ENCODE measurements around the gene SMC1B.
A peak's percentile ranks its signal among the peaks of the same experiment; 100 is the strongest.
"Not testable (repeated sequence)": the region's sequence is repeated elsewhere in the genome, so short reads cannot be mapped to it uniquely, and the experiment has no call there.

SMC1B gene

DNA sequence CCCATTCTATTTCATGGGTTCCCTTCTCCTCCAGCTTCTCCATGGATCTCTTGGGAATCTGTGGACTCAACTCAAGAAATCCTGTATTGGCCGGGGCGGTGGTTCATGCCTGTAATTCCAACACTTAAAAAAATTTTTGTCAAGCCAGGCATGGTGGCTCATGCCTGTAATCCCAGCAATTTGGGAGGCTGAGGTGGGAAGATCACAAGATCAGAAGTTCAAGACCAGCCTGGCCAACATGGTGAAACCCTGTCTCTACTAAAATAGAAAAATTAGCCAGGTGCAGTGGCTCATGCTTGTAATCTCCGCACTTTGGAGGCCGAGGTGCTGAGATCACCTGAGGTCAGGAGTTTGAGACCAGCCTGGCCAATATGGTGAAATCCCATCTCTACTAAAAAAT is 34.2 kb upstream of the SMC1B start:
- DNase-seq; intact Hi-C loops (cut with DNase I): not testable (repeated sequence)

DNA sequence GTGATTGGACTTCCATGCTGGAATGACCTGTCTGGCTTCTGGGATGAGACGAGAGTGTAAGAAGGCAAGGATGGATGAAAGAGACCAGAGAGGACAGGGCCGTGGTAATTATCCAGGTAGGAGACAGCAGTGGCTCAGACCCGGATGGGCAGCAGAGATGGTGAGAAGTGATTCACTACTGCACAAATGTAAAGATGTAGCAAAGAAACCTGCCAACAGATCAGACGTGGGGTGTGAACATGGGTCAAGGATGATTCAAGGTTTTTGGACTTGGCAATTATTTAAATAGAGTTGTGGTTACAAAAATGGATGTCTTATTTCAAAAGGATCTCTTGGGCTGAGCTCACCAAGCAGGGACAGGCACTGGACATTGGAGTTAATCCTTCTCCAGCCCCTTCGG is 32.8 kb upstream of the SMC1B start:
- DNase-seq: peak in 2 of 10 donors; percentile 9 to 27
- intact Hi-C loops (cut with DNase I): no loop called here

DNA sequence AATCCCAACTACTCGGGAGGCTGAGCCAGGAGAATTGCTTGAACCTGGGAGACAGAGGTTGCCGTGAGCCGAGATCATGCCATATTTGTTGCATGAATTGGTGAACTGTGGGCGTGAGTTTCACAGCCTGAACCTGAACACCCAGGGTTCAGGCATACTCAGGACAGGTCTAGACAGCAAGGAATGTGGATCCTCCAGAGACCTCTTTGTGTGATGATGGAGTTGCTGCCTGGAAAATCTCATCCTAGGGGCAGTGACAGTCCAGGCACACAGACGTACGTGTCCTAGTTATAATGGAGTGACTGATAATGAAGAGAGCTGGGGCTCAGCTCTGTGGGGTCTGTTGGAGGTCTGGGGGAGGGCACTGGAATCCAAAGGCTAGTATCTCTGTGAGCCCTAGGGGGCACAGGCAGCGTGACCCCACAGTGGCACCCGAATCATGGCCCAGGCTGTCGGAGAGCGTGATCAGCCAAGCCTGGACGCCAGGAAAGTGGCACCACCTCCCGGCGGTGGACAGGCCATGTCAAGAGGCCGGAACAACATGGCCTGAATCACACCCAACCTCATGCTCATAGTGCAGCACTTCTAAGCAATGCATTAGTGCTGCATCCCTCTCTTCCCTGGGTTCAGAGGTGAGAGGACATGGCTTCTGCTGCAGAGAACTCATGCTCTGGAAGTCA is 31.8 kb upstream of the SMC1B start:
- DNase-seq: peak in 2 of 10 donors; percentile 62 to 64
- intact Hi-C loops (cut with DNase I): no loop called here

DNA sequence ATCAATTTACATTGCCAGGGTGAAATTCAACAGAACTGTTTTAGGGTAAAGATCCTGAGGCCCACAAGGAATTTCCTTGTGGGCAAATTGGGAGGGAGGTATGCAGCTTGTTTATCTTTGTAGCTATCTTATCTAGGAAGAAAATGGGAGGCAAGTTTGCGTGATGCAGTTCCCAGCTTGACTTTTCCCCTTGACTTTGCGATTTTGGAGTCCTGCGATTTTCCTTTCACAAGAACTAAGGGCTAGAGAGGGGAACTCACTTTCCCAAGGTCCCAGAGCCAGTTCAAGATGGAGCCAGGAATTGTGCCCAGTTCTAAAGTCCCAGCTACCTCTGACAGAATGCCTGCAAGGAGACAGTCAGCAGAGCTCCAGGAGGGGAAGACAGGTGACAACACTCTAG is 30.8 kb upstream of the SMC1B start:
- DNase-seq: no peak
- intact Hi-C loops (cut with DNase I): no loop called here

DNA sequence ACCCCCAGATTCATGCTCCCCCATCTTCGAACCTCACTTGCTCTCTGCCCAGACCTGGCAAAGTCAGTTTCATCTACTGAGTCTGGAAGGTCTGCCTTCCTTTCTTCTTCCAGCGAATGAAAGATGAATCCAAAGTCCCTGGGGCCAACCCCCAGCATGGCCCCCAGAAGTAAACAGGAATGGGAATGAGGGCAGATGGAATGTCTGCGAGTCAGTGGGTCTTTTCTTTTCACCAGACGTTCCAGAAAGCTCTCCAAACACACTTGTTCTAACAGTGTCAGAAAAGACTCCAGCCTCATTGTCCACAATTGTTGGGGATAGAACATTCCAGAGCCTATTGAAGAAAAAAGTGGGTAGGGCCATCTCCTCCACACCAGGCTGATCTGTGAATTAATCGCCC is 28.7 kb upstream of the SMC1B start:
- no peak for DNase-seq
- intact Hi-C loops (cut with DNase I): no loop called here

DNA sequence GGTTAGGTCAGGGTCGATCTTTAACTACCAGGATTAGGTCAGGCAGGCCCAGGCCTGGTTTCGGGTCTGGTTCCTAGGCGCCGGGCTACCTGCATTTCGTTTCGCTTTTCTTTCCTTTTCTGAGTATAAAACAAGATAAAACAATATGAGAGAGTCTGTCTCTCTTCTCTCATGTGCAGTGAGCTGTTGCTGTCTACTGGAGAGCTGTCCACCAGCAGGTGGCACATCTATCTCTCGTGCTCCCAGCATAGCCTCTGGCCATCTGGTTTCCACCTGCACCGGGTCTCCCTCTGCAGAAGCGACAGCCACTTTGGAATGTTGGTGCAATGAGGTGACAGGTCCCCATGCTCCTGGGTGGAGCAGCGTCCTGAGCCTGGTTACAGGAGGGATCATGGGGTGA is 27.7 kb upstream of the SMC1B start:
- peak in 7 of 10 donors; percentile 22 to 90 (median 39) for DNase-seq
- intact Hi-C loops (cut with DNase I): loop anchor here (1.0 kb wide), 1 partner anchor 112 kb away; no protein-coding TSS in a partner anchor

DNA sequence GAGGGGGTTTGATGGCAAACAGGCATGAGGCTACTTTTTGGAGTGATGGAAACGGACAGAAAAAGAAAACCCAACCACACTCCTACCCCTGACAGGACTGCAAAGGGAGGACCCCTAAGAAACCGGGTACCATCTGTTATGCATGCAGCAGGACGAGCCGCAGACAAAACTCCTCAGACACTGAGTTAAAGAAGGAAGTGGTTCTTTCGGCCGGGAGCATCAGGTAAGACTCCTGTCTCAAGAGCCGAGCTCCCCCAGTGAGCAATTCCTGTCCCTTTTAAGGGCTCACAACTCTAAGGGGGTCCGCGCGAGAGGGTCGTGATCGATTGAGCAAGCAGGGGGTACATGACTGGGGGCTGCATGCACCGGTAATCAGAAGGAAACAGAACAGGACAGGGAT is 27.3 kb upstream of the SMC1B start:
- intact Hi-C loops (cut with DNase I): loop anchor here (1.0 kb wide), 1 partner anchor 113 kb away; no protein-coding TSS in a partner anchor
- DNase-seq: peak in 1 of 10 donors; percentile 1

DNA sequence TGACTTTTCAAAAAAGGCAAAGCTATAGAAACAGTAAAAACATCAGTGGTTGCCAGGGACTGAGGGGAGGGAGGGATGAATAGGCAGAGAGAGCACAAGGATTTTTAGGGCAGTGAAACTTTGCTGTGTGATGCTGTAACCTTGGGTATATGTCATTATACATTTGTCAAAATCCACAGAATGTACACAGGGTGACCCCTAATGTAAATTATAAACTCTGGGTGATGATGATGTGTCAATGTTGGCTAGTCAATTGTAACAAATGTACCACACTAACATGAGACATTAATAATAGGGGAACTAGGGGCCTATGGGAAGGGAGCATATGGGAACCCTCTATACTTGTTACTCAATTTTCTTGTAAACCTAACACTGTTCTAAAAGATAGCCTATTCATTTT is 24.9 kb upstream of the SMC1B start:
- DNase-seq: peak in 1 of 10 donors; percentile 10
- intact Hi-C loops (cut with DNase I): no loop called here

DNA sequence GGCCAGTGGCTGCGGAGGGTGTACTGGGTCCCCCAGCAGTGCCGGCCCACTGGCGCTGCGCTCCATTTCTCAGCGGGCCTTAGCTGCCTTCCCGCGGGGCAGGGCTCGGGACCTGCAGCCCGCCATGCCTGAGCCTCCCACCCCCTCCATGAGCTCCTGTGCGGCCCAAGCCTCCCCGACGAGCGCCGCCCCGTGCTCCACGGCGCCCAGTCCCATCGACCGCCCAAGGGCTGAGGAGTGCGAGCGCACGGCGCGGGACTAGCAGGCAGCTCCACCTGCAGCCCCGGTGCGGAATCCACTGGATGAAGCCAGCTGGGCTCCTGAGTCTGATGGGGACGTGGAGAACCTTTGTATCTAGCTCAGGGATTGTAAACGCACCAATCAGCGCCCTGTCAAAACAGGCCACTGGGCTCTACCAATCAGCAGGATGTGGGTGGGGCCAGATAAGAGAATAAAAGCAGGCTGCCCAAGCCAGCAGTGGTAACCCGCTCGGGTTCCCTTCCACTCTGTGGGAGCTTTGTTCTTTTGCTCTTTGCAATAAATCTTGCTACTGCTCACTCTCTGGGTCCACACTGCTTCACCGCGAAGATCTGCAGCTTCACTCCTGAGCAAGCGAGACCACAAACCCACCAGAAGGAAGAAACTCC is 23.6 kb upstream of the SMC1B start:
- intact Hi-C loops (cut with DNase I): not testable (repeated sequence)
- DNase-seq: peak in 1 of 10 donors; percentile 60

DNA sequence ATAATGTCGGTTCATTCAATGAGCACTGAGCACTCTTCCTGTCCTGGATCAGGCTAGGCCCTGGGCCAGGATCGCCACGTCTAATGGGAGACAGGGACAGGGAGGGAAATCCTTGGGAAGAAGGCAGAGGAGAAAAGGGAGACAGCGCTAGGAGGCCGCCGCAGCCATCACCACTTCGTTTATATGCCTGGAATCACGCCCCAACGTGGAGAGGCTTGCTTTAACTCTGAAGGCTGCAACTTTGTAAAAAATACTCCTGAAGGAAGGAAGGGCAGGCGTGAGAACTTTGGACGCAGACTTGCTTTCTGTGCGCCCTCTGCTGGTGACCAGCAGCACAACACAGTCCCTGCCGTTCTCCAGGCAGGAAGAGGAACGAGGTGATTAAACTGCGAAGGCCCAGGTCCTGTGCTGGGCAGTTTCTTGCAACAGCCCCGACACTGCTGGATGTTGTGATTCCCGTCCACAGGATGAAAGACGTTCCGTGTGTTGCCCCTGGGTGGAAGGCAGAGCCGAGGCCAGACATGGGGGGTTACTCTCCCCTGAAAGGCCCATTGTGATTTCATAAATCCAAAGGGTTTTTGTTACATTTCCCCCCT is 22.2 kb upstream of the SMC1B start:
- DNase-seq: peak; percentile 64 to 97 (median 85)
- intact Hi-C loops (cut with DNase I): loop anchor here (1.0 kb wide), 1 partner anchor 166 kb away; no protein-coding TSS in a partner anchor

DNA sequence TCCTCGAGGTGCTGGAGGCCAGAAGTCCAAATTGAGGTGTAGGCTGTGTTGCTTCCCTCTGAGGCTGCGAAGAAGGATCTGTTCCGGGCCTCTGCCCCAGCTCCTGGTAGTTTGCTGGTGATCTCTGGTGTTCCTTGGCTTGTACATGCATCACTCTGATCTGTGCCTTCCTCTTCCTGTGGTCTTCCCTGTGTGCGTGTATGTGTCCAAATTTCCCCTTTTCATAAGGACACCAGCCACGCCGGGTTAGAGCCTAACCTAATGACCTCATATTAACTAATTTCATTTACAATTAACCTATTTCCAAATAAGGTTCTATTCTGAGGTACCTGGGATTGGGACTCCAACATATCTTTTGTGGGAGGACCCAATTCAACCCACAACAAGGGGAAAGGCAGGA is 21.6 kb upstream of the SMC1B start:
- DNase-seq: peak in 1 of 10 donors; percentile 18
- intact Hi-C loops (cut with DNase I): loop anchor here (1.0 kb wide), 1 partner anchor 166 kb away; no protein-coding TSS in a partner anchor

DNA sequence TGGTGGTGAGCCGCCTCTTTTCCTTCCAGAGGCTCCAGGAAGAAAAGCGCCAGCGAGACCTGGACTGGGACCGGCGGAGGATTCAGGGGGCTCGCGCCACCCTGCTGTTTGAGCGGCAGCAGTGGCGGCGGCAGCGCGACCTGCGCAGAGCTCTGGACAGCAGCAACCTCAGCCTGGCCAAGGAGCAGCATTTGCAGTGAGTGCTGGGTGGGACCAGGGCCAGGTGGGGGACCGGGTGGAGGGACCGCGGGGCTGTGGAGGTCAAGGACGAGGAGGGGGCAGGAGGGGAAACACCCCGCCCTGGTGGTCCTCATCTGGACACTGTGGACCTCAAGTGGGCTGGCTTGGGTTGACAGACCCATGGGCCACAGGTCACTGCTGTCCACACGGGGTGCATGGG is 17.5 kb upstream of the SMC1B start:
- DNase-seq: peak in 2 of 10 donors; percentile 57 to 79
- intact Hi-C loops (cut with DNase I): no loop called here

DNA sequence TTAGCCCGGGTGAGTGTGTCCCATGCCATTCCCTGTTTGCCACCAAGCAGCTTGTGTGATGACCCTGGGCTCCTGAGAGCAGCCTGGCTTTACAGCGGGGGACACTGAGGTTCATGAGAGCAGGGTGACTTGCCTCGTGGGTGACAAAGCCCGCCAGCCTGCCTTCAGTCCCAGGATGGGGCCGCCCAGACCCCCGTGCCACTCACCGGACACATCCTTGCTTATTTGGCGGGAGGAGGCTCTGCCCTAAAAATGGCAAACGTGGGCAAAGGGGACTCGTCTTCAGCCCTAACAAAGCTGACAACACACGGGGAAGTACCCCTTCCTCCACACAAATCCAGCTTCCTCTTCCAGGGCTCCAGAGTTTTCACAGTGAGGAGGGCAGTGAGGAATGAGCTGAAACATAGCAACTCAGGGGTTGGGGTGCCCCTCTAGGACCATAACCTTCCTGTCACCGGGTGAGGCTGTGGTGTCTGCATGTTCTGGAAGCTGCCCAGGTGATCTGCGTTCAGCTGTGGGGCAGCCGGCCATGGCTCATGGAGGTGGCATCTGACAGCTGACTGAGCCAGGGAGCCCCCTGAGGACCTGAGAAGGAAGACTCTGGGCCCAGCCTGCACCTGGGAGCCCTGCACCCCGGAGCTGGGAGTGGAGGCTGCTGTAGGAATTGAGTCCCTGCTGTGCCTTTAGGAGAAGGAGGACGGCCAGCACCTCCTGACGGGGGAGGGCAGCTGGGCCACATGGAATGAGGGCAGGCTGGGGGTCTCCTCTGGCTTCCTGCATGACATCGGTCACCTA is 16.8 kb upstream of the SMC1B start:
- intact Hi-C loops (cut with DNase I): no loop called here
- peak in 4 of 10 donors; percentile 2 to 78 (median 27) for DNase-seq

DNA sequence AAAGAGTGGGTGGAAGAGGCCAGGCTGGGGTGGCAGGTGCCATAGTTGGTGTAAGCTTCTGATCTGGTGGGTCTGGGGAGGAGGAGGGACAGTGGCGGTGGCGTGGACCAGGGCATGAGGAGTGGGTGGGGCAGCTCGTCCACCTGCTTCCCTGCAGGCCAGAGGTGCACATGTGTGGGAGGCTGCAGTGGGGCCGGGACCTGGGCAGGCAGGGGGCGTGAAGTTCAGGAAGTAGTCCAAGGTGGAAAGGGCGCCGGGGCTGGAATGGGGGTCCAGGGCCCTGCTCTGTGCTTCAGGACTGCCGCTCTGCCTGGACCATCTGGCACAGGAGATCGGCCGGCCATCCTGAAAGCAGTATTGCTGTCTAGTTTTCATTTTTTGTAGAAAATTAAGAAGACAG is 16.0 kb upstream of the SMC1B start:
- DNase-seq: peak in 3 of 10 donors; percentile 4 to 74 (median 66)
- intact Hi-C loops (cut with DNase I): no loop called here

DNA sequence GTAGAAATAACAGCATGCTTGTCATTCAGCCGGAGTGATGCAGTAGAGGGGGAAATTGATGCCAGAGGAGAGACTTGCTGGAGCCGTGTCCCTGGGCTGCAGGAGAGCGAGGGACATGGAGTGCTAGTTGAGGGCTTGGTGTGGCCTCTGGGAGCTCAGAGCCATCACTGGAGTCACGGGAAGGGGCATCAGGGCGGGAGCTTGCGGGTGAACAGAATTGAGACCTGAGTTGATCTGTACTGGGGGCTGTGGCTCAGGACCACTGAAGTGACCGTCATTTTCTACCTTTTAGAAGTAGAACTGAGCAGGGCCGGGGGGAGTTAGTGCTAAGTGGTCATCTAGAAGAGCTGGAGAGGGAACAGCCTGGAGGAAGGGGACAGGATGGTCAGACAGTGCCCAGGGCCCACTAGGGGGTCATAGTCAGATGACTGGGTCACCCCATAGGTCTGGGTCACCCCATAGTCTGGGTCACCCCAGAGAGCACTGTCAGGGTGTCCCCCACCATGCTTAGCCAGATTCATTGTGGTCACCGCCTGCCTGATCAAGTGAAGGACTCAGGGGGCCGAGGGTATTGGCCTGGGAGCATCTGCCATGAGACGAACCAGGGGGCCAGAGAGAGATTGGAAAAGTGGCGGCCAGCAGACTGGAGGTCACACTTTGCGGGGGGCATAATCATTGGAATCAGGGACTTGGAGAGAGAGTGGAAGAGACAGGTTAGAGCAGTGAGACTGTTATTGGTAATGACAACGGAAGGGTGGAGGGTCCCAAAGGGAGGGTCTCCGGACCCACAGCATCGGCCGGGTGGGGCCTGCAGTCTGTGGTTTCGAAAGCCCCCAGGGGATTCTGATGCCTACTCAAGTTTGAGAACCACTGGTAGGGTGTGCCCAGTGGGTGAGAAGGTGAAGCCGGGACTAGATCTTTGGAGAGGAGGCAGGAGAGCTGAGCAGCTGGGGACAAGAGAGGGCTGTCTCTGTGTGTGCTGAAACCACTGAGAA is 15.3 kb upstream of the SMC1B start:
- intact Hi-C loops (cut with DNase I): no loop called here
- peak in 2 of 10 donors; percentile 40 to 53 for DNase-seq

DNA sequence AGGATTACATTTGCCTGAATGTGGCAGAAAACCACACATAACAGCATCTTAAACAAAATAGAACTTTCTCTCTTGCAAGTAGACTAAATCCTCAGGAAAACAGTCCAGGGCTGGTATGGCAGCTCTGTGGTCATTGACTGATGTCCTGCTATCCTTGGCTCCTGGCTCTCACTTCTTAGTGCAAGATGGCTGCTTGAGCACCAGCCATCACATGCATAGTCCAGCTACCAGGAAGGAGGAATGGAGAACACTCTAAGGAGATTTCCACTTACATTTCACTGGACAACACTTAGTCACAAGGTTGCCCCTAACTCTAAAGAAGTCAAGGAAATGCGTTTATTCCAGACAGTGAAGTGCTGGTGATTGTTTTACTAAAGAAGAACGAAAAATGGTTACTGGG is 13.7 kb upstream of the SMC1B start:
- no peak for DNase-seq
- intact Hi-C loops (cut with DNase I): no loop called here

DNA sequence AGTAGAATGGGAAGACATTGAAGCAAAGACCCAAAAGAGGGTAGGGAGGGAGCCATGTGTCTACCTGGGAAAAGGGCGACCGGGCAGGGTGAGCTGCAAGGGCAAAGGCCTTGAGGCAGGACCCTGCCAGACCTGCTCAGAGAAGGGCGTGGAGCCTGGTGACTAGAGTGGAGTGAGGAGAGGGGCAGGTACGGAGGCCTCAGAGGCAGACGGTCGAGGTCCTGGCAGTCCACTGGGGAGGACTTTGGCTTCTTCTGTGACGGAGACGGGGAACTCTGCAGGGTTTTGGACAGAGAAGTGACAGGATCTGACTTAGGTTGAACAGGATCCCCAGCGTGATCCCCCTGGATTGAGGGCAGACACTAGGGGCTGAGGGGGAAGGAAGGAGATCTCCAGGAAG is 13.0 kb upstream of the SMC1B start:
- intact Hi-C loops (cut with DNase I): no loop called here
- peak in 2 of 10 donors; percentile 31 to 67 for DNase-seq

DNA sequence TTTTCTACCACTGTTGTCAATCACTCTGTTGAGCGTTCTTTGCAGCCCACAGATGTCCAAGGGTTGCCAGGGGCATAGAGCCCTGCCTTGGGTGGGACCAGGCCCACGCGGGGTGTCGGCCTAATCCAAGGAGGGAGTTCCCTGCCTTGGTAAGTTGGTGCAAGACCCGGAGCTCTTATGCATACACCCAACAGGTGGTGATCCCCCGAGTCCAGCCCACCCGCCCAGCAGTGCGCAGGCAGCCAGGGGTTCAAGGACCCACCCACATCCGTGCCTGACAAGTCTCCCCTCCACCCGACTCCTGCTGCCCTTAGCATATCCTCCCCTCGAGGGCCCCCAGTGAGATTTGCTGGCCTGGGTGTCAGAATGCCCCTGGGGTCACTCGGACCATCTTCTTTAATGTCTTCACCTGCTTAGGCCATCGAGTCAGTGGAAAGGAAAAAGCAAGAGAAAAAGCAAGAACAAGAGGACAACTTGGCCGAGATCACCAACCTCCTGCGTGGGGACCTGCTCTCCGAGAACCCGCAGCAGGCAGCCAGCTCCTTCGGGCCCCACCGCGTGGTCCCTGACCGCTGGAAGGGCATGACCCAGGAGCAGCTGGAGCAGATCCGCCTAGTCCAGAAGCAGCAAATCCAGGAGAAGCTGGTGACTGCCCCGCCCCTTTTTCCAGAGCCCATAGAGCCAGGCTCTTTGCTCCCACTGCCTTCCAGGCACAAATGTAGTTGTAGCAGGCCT is 12.3 kb upstream of the SMC1B start:
- DNase-seq: peak in 2 of 10 donors; percentile 59 to 63
- intact Hi-C loops (cut with DNase I): no loop called here

DNA sequence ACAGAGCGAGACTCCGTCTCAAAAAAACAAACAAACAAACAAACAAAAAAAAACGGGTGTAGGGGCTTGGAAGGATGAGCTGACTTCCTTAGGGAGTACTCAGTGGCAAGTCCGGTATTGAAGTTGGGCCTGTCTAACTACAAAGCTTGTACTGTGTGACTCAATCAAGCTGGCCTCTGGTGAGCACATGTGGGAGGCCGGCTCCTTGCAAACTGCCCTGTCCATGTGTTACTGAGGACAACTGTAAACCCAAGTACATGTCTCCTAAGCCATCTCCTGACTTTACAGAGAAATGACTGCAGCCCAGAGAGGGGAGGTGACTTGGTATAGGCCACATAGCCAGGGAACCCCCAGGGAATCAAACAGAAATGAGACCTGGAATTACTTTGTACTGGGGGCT is 11.7 kb upstream of the SMC1B start:
- peak in 1 of 10 donors; percentile 7 for DNase-seq
- intact Hi-C loops (cut with DNase I): no loop called here
